Measurements from ENCODE around the gene C11orf54. TPM values are rescaled to one million over a fixed set of nuclear protein-coding genes. Genes with fewer than 3 reads are reported as not detected.

C11orf54 gene
- 10 to 100 TPM; 23.4 to 43.1 (median 37.1) TPM for total RNA-seq

DNA sequence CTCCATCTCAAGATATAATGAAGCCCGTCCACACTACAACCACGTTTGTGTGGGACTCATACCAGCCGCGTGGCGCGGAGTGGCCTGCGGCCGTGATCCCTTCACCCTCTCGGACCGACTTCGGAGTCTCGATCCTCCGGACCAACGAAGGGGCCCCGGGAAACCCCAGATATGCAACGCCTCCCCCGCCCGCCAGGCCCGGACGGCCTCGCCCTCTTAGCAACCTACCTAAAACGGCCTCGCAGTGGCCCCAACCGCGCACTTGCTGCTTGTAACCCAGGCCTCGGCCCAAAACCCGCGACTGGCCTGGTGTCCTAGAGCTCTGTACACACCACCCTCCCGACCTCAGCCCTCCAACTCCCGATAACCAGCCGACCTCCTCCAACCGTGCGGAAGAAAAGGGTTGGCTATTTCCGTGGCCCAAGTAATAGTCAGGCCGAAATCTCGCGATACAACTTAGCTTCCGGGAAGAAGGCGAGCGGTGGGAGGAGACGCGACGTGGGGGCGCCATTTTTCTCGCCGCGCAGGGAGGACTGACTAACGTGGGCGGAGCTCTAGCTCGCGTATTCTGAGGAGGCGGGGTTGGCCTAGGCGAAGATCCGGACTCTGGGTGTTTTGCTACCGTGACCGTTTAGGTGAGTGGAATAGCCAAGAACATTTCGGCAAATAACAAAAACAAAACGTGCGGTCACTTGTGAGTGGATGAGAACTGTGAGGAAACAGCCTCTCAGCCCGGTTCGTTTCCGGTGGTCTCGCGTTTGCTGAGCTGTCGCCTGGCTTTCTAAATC lies at the start of gene C11orf54, which contains the start of gene TAF1D:
C11orf54 (plus strand) TSS at position 579 of the 788 bp plus-strand sequence. CDS start 5,722 bp downstream, outside the sequence.
TAF1D (minus strand) TSS at position 402 of the 788 bp plus-strand sequence. CDS start 2,191 bp downstream, outside the sequence.
- Histone ChIP-seq H3K4me3 (peak within 1 kb of the TSS; percentile 63 to 86 (median 83)), H3K4me1 (peaks cover 8 to 71% (median 33%) of the 10 kb centered on the region in 4 donors), H3K9me3 (no peaks in the 10 kb centered on the region), H3K36me3 (peaks cover under 1 to 27% (median 3%) of the 10 kb centered on the region in 3 donors), H3K27me3 (no peaks in the 10 kb centered on the region), H3K27ac (peak within 1 kb of the TSS; percentile 89 to 96 (median 91))
- peak; percentile 93 to 98 for DNase-seq (ENCODE audit: low spot score in 2 of 2)
- WGBS, 2 donors = 0% methylated on average over 37 to 64 of the region's 65 CpGs
- TF ChIP-seq EP300 (IDR thresholded peaks at IDR 0.05) (peak; percentile 50 to 96), POLR2A (IDR thresholded peaks at IDR 0.05) (peak; percentile 74 to 85)
- TF ChIP-seq, protein P1, sequence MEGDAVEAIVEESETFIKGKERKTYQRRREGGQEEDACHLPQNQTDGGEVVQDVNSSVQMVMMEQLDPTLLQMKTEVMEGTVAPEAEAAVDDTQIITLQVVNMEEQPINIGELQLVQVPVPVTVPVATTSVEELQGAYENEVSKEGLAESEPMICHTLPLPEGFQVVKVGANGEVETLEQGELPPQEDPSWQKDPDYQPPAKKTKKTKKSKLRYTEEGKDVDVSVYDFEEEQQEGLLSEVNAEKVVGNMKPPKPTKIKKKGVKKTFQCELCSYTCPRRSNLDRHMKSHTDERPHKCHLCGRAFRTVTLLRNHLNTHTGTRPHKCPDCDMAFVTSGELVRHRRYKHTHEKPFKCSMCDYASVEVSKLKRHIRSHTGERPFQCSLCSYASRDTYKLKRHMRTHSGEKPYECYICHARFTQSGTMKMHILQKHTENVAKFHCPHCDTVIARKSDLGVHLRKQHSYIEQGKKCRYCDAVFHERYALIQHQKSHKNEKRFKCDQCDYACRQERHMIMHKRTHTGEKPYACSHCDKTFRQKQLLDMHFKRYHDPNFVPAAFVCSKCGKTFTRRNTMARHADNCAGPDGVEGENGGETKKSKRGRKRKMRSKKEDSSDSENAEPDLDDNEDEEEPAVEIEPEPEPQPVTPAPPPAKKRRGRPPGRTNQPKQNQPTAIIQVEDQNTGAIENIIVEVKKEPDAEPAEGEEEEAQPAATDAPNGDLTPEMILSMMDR (IDR thresholded peaks at IDR 0.05) = peak in 2 of 5 experiments; percentile 36 to 50

DNA sequence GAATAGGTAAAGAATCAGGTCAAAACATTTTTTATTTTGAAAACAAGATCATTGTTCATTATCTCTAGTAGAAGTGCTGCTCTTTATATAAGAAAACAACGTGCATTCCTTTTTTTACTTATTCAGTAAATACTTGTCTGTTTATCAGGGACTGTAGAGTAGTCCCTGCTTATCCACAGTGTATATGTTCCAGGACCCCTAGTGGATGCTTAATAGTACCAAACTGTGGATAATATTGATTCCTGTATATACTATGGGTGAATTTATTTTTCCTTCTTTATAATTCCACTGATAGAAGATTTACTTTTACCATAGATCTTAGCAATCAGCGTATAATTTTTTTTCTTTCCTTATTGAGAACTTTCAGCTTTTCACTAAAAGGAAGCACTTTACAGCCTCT lies 47.4 kb upstream of the C11orf54 start:
- H3K36me3 ChIP-seq = peaks cover 0 to 65% (median 0%) of the 10 kb centered on the region in 3 donors
- H3K9me3 ChIP-seq = no peaks in the 10 kb centered on the region
- no peaks in the 10 kb centered on the region for H3K4me1 ChIP-seq
- DNase-seq (ENCODE audit: low spot score in 2 of 2) = no peak
- WGBS, 2 donors = 77 to 79% methylated on average over 2 of the region's 2 CpGs
- TF ChIP-seq EP300 (IDR thresholded peaks at IDR 0.05) (no peak), POLR2A (IDR thresholded peaks at IDR 0.05) (no peak)
- TF ChIP-seq, protein P1 (IDR thresholded peaks at IDR 0.05) = no peak
- H3K27ac ChIP-seq = peak overlapping the region in 2 of 4 donors; percentile 6 to 61
- no peaks in the 10 kb centered on the region for H3K27me3 ChIP-seq
- H3K4me3 ChIP-seq = no peak overlapping the region

DNA sequence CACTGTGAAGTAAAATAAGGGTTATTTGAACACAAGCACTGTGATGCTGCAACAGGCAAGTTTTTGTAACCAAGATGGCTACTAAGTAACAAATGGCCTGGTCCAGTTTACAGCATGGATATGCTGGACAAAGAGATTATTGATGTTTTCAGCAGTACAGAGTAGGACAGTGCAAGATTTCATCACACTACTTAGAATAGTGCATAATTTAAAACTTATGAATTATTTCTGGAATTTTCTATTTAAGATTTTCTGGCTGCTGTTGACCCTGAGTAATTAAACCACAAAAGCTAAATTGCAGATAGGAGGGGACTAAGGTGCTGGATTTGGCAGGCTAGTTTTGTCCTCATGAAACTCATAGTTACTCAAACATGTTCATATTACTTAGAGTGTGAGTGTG lies 46.9 kb upstream of the C11orf54 start:
- TF ChIP-seq POLR2A (IDR thresholded peaks at IDR 0.05) (no peak), EP300 (IDR thresholded peaks at IDR 0.05) (no peak)
- TF ChIP-seq, protein P1 (IDR thresholded peaks at IDR 0.05) = no peak
- no peaks in the 10 kb centered on the region for H3K4me1 ChIP-seq
- no peaks in the 10 kb centered on the region for H3K27me3 ChIP-seq
- H3K9me3 ChIP-seq = no peaks in the 10 kb centered on the region
- no peak for DNase-seq (ENCODE audit: low spot score in 2 of 2)
- H3K36me3 ChIP-seq = peaks cover 0 to 65% (median 0%) of the 10 kb centered on the region in 3 donors
- H3K4me3 ChIP-seq = no peak overlapping the region
- H3K27ac ChIP-seq = peak overlapping the region in 1 of 4 donors; percentile 61

DNA sequence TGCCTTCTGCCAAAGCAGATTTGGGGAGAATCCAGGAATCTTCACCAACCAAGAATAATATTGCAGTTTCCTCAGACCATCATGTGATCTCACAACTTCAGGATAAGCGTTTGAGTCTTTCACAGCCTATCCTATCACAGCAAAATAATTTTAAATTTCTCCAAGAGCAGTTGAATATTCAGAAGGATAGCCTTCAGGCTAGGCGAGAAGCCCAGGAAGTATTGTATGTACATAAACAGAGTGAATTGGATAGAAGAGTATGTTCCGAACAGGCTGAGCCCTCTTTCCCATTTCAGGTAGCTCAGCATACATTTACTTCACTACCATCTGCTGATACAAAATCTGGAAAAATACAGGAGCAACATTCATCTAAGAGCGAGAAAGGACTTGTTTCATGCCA lies 43.9 kb upstream of the C11orf54 start:
- H3K36me3 ChIP-seq = peaks cover 0 to 75% (median 0%) of the 10 kb centered on the region in 3 donors

More for the DNA sequence above, 43.9 kb upstream of the C11orf54 start:
- WGBS, 2 donors = 95 to 98% methylated on average over 4 of the region's 4 CpGs
- Histone ChIP-seq H3K9me3 (no peaks in the 10 kb centered on the region), H3K4me1 (no peaks in the 10 kb centered on the region), H3K27me3 (no peaks in the 10 kb centered on the region), H3K27ac (no peak overlapping the region), H3K4me3 (no peak overlapping the region)
- no peak for DNase-seq (ENCODE audit: low spot score in 2 of 2)
- TF ChIP-seq POLR2A (IDR thresholded peaks at IDR 0.05) (no peak), EP300 (IDR thresholded peaks at IDR 0.05) (no peak)
- TF ChIP-seq, protein P1 (IDR thresholded peaks at IDR 0.05) = no peak

Data from tibial nerve (tissue), 4 donors.